ENCODE results near the gene DLG5.
A peak's percentile ranks its signal among the peaks of the same experiment; 100 is the strongest.

Gene DLG5

DNA sequence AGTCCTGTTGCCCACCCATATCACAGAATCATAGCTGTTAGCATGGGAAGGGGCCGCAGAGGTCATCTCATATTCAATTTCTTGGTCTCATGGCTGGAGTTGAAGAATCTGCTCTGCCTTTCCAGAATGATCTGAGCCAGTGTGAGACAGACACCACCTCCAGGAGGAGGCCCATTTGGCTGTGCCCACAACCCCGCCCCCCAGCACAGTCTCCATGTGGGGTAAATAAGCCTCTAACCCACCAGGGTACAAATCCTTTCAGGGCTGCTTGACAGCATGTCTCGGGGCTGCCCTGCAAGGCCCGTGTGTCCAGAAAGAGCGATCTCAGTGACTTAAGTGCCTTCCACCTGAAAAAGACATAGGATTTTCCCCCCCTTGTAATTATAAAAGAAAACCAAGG lies 137.5 kb downstream of the DLG5 start:
- no peak overlapping the region for H3K4me3 ChIP-seq (ENCODE audit: low read depth, low read length)
- TF ChIP-seq, protein P1, sequence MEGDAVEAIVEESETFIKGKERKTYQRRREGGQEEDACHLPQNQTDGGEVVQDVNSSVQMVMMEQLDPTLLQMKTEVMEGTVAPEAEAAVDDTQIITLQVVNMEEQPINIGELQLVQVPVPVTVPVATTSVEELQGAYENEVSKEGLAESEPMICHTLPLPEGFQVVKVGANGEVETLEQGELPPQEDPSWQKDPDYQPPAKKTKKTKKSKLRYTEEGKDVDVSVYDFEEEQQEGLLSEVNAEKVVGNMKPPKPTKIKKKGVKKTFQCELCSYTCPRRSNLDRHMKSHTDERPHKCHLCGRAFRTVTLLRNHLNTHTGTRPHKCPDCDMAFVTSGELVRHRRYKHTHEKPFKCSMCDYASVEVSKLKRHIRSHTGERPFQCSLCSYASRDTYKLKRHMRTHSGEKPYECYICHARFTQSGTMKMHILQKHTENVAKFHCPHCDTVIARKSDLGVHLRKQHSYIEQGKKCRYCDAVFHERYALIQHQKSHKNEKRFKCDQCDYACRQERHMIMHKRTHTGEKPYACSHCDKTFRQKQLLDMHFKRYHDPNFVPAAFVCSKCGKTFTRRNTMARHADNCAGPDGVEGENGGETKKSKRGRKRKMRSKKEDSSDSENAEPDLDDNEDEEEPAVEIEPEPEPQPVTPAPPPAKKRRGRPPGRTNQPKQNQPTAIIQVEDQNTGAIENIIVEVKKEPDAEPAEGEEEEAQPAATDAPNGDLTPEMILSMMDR (conservative IDR thresholded peaks at IDR 0.05; ENCODE audit: low read depth, low read length) = no peak
- DNase-seq (ENCODE audit: low read depth) = no peak

DNA sequence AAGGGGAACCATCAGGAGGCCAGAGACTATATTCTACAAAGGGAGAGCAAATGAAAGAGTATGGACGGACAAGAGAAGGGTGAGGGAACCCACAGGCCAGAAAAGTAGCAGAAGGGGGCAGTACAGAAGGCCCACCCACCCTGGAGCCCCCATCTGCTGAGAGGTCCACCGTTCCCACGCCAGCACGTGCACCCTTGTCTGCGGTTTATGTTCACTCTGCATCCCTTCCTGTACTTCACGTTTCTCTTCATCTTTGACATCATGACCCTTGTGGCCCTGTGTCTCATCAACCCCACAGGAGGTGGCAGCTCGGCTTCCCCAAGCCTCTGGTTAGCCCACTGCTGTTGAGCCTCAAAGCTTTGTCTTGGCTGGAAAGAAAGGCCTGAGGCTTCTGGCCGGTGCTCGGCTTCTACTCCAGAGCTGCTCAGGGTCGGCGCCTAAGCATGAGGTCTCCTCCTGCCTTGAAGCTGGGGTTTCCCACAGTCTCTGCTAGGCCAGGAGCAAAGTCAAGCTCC lies 138.0 kb downstream of the DLG5 start:
- TF ChIP-seq, protein P1 (conservative IDR thresholded peaks at IDR 0.05; ENCODE audit: low read depth, low read length) = no peak
- no peak for DNase-seq (ENCODE audit: low read depth)
- no peak overlapping the region for H3K4me3 ChIP-seq (ENCODE audit: low read depth, low read length)

DNA sequence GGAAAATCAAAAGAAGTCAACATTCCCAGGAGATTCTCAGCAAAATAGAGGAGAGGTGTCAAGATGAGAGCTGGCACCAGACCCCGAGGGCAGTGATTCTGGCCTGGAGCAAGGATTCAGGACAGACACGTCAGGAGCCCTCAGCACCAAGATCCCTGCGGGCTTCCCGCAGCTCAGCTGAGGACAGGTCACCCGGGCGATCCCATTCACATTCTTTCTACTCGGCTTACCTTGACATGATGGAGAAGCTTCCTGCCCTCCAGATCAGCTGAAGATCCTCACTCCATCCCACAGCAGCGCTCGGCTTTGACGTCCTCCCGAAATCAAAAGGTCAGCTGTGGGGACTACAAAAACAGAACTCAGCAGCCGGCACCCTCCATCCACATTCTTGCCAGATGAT lies 139.1 kb downstream of the DLG5 start:
- DNase-seq (ENCODE audit: low read depth) = no peak
- TF ChIP-seq, protein P1 (conservative IDR thresholded peaks at IDR 0.05; ENCODE audit: low read depth, low read length) = no peak
- no peak overlapping the region for H3K4me3 ChIP-seq (ENCODE audit: low read depth, low read length)

DNA sequence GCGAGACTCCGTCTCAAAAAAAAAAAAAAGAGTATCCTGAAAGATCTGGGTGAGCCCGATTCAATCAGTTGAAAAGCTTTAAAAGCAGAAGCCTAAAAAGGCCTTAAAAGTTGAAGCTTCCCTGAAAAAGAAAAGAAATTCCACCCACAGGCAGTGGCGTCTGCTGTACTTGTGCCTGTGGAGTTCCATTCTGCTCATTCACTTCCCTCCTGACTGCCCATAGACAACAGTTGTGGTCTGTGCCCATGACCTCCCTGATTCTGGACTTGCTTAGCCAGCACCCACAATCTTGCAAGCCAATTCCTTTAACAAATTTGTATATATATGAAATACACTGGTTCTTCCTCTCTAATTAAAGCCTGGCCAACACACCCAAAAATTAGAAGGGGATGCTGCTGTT lies 141.7 kb downstream of the DLG5 start:
- DNase-seq (ENCODE audit: low read depth) = peak; percentile 92
- no peak overlapping the region for H3K4me3 ChIP-seq (ENCODE audit: low read depth, low read length)
- TF ChIP-seq, protein P1 (conservative IDR thresholded peaks at IDR 0.05; ENCODE audit: low read depth, low read length) = no peak

DNA sequence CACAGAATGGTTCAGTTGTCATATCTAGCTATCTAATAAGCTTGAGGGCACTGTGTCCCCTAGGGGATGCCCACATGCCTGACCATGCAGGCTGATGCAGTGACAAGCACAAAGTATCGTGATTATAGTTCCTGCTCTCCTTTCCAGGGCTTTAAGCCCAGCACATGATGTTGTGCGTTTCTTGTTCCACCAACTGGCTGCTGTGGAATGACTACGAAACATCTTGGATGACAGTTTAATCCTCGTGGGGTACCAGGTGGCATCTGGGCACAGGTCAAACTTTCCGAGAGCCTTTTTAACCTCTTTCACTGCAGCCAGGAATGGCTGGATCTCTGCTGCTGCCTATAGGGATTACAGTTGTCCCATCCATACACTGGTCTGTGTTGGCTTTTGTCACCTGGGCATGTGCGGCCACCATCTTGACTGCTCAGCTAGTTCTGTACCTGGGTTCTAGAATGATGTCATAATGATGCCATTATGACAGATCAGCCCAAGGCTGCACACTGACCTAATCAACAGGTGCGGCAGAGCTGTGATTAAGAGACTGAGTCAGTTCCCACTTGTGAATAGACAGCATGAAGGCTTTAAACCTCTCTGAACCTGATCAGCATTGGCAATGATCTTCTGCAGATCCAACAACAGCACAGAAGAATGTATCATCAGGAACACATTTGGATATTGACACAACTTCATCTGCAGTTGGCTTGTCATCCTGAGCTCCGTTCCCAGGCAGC lies 144.1 kb downstream of the DLG5 start:
- no peak overlapping the region for H3K4me3 ChIP-seq (ENCODE audit: low read depth, low read length)
- no peak for DNase-seq (ENCODE audit: low read depth)
- TF ChIP-seq, protein P1 (conservative IDR thresholded peaks at IDR 0.05; ENCODE audit: low read depth, low read length) = no peak

DNA sequence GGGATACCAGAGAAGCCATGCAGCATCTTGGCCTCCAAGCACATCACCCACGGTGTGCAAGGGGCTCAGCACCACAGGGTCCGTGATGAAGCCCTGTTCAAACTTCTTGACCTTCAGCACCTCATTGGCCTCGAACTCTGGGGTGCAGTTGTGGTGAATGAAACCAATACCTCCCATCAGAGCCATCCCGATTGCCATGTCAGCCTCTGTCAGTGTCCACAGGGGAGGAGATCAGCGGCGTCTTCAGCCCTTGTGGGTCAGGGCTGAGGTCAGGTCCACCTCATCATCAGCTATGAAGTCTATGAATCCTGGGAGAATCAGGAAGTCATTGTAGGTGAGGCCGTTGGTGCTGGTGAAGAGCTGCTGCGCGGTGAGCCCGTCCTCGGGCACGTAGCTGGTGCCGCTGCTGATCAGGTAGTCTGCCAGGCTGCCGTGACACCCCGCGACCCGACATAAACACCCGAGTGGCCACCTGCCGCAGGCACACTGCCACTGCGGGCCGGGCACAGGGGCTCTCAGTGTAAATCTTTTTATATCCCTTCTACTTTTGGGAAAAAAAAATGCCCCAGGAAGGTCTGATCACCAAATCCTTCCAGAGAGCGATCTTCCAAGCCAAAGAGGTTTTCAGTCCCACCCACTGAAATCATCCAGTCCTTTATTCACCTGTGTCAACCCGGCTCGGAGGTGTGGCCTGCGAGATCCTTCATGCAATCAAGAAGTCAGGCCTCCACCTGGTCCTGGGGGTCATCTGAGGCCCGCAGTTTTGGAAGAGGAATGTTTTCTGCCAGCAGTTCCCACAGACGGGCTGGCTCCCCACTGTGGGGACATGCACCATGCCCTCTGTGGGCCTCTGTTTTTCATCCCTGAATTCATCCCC lies 144.9 kb downstream of the DLG5 start:
- DNase-seq (ENCODE audit: low read depth) = no peak
- TF ChIP-seq, protein P1 (conservative IDR thresholded peaks at IDR 0.05; ENCODE audit: low read depth, low read length) = no peak

More for the DNA sequence above, 144.9 kb downstream of the DLG5 start:
- H3K4me3 ChIP-seq (ENCODE audit: low read depth, low read length) = no peak overlapping the region

Measured in choroid plexus epithelial cell (primary cell).